SU-DHL-6 (cell line): ENCODE results near the gene PREX1.
"Not testable (repeated sequence)": the region's sequence is repeated elsewhere in the genome, so short reads cannot be mapped to it uniquely, and the experiment has no call there.

Experiments
- H2AFZ ChIP-seq: fragments of 200-600 bp; sonication (generic); 2 replicates; pipeline ENCODE4 v1.6.1; 2014; ENCODE audit warnings: low read depth, mild to moderate bottlenecking, moderate library complexity, mixed read lengths, antibody characterized with exemption, low read length; ENCODE audit not compliant: severe bottlenecking
- H3F3A ChIP-seq: fragments of 200-600 bp; shearing (Covaris generic); 2 replicates; pipeline ENCODE4 v1.6.0; 2016; ENCODE audit warnings: antibody characterized with exemption, mild to moderate bottlenecking; ENCODE audit not compliant: insufficient read depth
- H3K27ac ChIP-seq: fragments of 200-600 bp; sonication (generic); 2 replicates; pipeline ENCODE4 v1.5.1; 2016; ENCODE audit warnings: low read depth, mild to moderate bottlenecking, low read length, moderate library complexity, mixed read lengths
- H3K27me3 ChIP-seq: fragments of 200-600 bp; sonication (generic), shearing (Covaris generic); 2 replicates; pipeline ENCODE4 v1.6.0; 2014; ENCODE audit warnings: mild to moderate bottlenecking, low read length
- H3K36me3 ChIP-seq: fragments of 200-600 bp; sonication (generic); 2 replicates; pipeline ENCODE4 v1.6.1; 2014; ENCODE audit warnings: mild to moderate bottlenecking, low read length, mixed read lengths
- H3K4me2 ChIP-seq: fragments of 300-600, 200-600 bp; shearing (Covaris generic), sonication (generic); 2 replicates; pipeline ENCODE4 v1.6.0; 2014; ENCODE audit warnings: low read length, low read depth, mild to moderate bottlenecking; ENCODE audit not compliant: poor library complexity, severe bottlenecking
- H3K4me3 ChIP-seq: fragments of 200-600 bp; sonication (generic); 2 replicates; pipeline ENCODE4 v1.5.1; 2014; ENCODE audit warnings: antibody characterized with exemption, low read length, mild to moderate bottlenecking, mixed read lengths; ENCODE audit not compliant: insufficient read depth, poor library complexity, severe bottlenecking
- H3K79me2 ChIP-seq: fragments of 200-600 bp; sonication (generic); 2 replicates; pipeline ENCODE4 v1.6.1; 2014; ENCODE audit warnings: mild to moderate bottlenecking, low read length, moderate library complexity; ENCODE audit not compliant: insufficient read depth
- H3K9ac ChIP-seq: fragments of 200-600 bp; sonication (generic); 2 replicates; pipeline ENCODE4 v1.7.0; 2014; ENCODE audit warnings: mild to moderate bottlenecking, low read length
- H3K9me2 ChIP-seq: fragments of 200-600 bp; sonication (generic); replicated peaks from 2 replicates; pipeline ENCODE4 v1.6.1; 2014; ENCODE audit warnings: low read length; ENCODE audit not compliant: insufficient read depth
- H3K9me3 ChIP-seq: fragments of 200-600 bp; sonication (generic); 2 replicates; pipeline ENCODE4 v1.6.1; 2014; ENCODE audit warnings: low read length, mixed read lengths; ENCODE audit not compliant: insufficient read depth
- H4K20me1 ChIP-seq: fragments of 200-600 bp; sonication (generic); 2 replicates; pipeline ENCODE4 v1.6.1; 2014; ENCODE audit warnings: low read depth, mild to moderate bottlenecking, antibody characterized with exemption, low read length, moderate library complexity, mixed read lengths
- EZH2phosphoT487 ChIP-seq: fragments of 200-600 bp; sonication (generic), shearing (Covaris generic); conservative IDR thresholded peaks from 2 replicates; pipeline ENCODE4 v1.6.1; 2018; ENCODE audit warnings: mild to moderate bottlenecking, antibody characterized with exemption, low read length, moderate library complexity, mixed read lengths
- TF ChIP-seq, protein P1 (sequence below): fragments of 200-600 bp; sonication (generic); IDR thresholded peaks from one replicate; pipeline ENCODE4 v1.5.1; 2017; ENCODE audit warnings: antibody characterized with exemption, mild to moderate bottlenecking, low read length, moderate library complexity; ENCODE audit not compliant: insufficient read depth, poor library complexity, severe bottlenecking

Gene PREX1

DNA sequence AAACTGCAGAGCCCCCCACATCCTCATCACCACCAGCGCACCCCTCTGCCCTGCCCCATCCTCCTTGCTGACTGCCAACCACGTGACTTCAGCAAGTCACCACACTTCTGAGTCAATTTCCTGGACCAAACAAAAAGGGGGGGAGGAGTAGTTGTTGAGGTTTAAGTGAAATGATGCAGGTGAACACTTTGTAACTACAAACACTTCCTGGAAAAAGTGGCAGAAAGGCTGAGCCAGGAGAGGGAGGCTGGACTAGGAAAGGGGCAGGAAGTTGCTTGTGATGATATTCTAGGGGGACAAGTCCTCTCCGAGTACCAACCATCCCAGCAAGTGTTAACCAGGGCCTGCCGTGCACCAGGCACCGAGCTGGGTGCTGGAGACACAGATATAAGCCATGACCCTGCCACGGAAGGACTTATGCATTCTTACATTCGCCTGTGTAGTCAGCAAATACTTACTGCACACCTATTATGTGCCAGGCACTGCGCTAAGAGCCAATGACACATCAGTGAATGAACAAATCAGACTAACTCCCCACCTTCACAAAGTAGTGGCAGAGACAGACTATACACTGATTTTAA, 67.3 kb downstream of the PREX1 start:
- Histone ChIP-seq H3K36me3 (no peaks in the 10 kb centered on the region), H3K27me3 (no peaks in the 10 kb centered on the region), H3K4me3 (no peak overlapping the region), H4K20me1 (no peaks in the 10 kb centered on the region), H3K79me2 (no peaks in the 10 kb centered on the region), H3F3A (no peaks in the 10 kb centered on the region), H3K4me2 (no peak overlapping the region), H2AFZ (no peak overlapping the region), H3K27ac (no peak overlapping the region), H3K9ac (no peak overlapping the region), H3K9me2 (no peaks in the 10 kb centered on the region), H3K9me3 (no peaks in the 10 kb centered on the region)
- TF ChIP-seq, protein P1, sequence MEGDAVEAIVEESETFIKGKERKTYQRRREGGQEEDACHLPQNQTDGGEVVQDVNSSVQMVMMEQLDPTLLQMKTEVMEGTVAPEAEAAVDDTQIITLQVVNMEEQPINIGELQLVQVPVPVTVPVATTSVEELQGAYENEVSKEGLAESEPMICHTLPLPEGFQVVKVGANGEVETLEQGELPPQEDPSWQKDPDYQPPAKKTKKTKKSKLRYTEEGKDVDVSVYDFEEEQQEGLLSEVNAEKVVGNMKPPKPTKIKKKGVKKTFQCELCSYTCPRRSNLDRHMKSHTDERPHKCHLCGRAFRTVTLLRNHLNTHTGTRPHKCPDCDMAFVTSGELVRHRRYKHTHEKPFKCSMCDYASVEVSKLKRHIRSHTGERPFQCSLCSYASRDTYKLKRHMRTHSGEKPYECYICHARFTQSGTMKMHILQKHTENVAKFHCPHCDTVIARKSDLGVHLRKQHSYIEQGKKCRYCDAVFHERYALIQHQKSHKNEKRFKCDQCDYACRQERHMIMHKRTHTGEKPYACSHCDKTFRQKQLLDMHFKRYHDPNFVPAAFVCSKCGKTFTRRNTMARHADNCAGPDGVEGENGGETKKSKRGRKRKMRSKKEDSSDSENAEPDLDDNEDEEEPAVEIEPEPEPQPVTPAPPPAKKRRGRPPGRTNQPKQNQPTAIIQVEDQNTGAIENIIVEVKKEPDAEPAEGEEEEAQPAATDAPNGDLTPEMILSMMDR = no peak
- no peak for TF ChIP-seq EZH2phosphoT487

DNA sequence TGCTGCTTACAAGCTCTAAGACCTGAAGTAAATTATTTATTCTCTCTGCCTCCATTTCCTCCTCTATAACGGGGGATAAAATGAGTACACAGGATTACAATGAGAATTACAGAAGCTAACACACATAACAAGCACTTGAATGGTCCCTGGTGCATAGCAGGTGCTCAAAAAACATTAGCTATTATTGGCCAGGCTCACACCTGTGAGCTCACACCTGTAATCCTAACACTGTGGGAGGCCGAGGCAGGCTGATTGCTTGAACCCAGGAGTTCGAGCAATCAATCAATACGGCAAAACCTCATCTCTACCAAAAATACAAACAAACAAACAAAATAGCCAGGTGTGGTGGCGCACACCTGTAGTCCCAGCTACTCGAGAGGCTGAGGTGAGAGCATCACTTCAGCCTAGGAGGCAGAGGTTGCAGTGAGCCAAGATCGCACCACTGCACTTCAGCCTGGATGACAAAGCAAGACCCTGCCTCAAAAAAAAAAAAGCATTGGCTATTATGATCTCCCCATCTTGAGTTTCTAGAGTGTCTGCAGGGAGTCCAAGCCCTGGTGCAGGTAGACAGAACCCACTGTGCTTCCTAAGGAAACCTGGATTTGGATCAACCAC, 68.1 kb downstream of the PREX1 start:
- H3K4me3 ChIP-seq = no peak overlapping the region
- no peak overlapping the region for H3K27ac ChIP-seq
- H3K36me3 ChIP-seq = no peaks in the 10 kb centered on the region
- no peaks in the 10 kb centered on the region for H3K9me2 ChIP-seq
- no peaks in the 10 kb centered on the region for H3K27me3 ChIP-seq
- H3F3A ChIP-seq = no peaks in the 10 kb centered on the region
- H4K20me1 ChIP-seq = no peaks in the 10 kb centered on the region
- no peak overlapping the region for H3K4me2 ChIP-seq
- no peak overlapping the region for H3K9ac ChIP-seq
- TF ChIP-seq EZH2phosphoT487 = no peak
- TF ChIP-seq, protein P1 = no peak
- no peaks in the 10 kb centered on the region for H3K79me2 ChIP-seq
- no peaks in the 10 kb centered on the region; the same call in 1 of the 2 replicates for H3K9me3 ChIP-seq
- H2AFZ ChIP-seq = no peak overlapping the region

DNA sequence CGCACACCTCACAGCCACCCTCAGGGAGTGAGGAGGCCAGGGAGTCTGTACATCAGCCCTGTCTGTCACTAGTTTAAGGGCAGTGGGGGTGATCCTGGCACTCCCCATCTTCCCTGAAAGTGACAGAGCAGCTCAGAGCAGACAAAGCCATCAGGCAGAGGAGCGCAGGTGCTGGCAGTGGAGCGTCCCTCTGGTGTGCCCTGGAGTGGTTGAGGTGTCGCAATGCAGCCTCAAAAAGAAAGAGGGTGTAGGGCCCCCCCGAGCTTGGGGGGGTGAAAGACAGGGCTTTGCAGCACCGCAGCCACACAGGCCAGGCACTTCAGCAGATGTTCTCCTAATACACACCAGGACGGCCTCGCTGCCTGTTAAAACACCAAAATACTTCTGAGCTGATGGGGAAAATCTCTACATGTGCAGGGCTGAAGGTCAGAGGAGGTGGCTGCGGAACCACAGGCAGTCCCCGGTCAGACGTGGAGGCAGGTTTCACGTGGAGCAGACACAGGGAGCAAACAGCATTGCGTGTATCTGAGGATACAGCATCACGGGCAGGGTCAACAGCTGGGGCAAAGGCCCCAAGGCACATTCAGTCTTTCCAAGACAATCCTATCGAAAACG, 69.5 kb downstream of the PREX1 start:
- no peak overlapping the region for H2AFZ ChIP-seq
- H3K27me3 ChIP-seq = no peaks in the 10 kb centered on the region
- no peaks in the 10 kb centered on the region for H3K9me2 ChIP-seq
- H4K20me1 ChIP-seq = no peaks in the 10 kb centered on the region
- H3K4me2 ChIP-seq = no peak overlapping the region
- TF ChIP-seq EZH2phosphoT487 = no peak
- TF ChIP-seq, protein P1 = no peak
- H3K9ac ChIP-seq = no peak overlapping the region
- no peak overlapping the region for H3K4me3 ChIP-seq
- H3F3A ChIP-seq = no peaks in the 10 kb centered on the region
- no peak overlapping the region for H3K27ac ChIP-seq
- no peaks in the 10 kb centered on the region for H3K36me3 ChIP-seq
- no peaks in the 10 kb centered on the region for H3K79me2 ChIP-seq
- no peaks in the 10 kb centered on the region; the same call in 1 of the 2 replicates for H3K9me3 ChIP-seq

DNA sequence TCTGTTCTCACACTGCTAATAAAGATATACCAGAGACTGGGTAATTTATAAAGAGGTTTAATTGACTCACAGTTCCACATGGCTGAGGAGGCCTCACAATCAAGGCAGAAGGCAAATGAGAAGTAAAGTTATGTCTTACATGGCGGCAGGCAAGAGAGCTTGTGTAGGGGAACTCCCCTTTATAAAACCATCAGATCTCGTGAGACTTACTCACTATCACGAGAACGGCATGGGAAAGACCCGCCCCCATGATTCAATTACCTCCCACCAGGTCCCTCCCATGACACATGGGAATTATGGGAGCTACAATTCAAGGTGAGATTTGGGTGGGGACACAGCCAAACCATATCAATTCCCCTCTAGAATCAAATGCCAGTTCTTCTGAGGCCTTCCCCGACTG, 71.0 kb downstream of the PREX1 start:
- H3K79me2 ChIP-seq, H3K36me3 ChIP-seq, H3K4me2 ChIP-seq, H3K9ac ChIP-seq, H3K9me2 ChIP-seq, H4K20me1 ChIP-seq, H3F3A ChIP-seq, H3K27ac ChIP-seq, H3K4me3 ChIP-seq, H3K9me3 ChIP-seq, H3K27me3 ChIP-seq, H2AFZ ChIP-seq: not testable (repeated sequence)
